GM04503 (cell line): ENCODE data around the gene PPFIA3.
"Not testable (repeated sequence)": the region's sequence is repeated elsewhere in the genome, so short reads cannot be mapped to it uniquely, and the experiment has no call there.

Source experiments
- DNase-seq: peaks from one replicate; pipeline ENCODE4 v3.0.0-alpha.2; 2012; ENCODE audit warnings: low read depth

Gene PPFIA3

DNA sequence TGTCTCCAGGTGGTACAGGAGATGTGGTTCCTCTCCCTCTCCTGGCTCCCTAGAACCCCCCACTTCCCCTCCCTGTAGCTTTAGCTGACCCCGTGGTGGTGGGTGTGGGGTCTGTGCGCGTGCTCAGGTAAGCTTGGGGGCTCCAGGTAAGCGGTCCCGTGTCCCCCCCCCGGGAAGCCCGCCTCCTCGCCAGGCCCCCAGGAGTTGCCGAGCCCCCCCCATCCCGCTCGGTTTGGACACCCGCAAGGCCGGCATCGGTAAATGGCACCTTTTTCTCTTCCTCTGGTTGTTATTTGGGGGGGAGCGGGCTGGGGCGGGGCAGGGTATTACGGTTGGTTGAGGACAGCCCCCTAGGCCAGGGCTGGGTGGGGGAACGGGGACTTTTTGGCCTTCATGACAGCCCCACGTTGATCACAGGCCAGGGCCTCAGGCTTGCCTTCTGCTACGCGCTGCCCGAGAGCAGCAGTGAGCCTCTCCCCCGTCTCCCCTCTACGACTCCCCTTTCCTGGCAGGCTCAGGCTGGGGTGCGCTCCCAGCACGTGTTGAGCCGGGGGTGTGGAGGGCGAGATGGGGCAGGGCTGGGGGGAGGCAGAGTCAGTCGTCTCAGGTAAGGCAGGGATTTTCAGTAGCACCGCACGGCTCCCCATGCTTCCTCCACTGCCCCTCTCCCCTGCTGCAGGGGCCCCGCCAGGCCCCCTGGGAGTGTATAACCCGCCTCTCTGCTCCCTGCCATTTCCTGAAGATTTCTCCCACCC lies 15.8 kb upstream of the PPFIA3 start:
- DNase-seq: no peak

DNA sequence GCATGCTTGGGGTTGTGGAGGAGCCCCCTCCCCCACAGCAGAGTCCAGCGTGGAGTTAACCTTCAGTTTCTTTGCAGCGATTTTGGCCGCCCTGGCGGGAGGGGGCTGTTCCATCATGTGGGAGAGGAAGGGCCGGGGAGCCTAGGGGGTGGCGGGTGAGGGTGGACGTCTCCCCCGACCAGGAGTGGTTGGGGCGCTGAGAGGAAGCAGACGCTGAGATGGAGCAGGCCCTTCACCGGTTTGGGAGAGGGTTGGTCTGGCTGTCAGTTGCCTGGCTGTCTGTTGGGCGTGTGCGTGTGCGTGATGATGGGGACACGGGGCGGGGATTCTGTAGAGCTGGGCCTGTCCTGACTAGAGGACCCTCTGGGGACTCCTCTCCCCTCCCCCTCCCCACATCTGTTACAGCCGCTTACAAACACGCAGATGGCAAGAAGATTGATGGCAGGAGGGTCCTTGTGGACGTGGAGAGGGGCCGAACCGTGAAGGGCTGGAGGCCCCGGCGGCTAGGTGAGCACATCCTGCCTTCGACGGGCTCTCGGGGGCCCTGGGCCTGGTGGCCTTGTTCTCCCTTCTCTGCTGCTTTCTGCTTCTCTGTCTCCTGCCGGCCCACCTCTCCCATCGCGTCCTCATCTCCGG lies 15.0 kb upstream of the PPFIA3 start:
- no peak for DNase-seq

DNA sequence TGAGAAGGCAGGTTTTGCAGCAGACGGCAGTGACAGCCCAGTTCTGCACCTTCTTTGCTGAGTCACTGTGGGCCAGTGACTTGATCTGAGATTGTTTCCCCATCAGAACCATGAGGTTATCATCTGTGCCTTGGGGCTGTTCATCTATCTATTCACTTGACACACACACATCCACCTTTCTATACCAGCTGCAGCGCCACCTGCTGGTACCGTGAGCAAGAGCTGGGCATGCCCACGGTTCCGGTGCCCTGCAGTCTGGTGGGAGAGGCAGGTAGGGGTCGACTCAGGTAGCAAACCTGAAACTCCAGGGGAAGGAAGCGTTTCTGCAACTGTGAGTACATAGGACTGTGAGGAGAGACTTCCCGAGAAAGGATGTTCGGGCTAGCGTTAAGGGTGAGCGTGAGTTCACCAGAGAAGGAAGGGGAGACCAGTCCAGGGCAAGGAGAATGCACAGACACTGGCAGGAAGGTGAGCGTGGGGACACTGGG lies 12.7 kb upstream of the PPFIA3 start:
- no peak for DNase-seq

DNA sequence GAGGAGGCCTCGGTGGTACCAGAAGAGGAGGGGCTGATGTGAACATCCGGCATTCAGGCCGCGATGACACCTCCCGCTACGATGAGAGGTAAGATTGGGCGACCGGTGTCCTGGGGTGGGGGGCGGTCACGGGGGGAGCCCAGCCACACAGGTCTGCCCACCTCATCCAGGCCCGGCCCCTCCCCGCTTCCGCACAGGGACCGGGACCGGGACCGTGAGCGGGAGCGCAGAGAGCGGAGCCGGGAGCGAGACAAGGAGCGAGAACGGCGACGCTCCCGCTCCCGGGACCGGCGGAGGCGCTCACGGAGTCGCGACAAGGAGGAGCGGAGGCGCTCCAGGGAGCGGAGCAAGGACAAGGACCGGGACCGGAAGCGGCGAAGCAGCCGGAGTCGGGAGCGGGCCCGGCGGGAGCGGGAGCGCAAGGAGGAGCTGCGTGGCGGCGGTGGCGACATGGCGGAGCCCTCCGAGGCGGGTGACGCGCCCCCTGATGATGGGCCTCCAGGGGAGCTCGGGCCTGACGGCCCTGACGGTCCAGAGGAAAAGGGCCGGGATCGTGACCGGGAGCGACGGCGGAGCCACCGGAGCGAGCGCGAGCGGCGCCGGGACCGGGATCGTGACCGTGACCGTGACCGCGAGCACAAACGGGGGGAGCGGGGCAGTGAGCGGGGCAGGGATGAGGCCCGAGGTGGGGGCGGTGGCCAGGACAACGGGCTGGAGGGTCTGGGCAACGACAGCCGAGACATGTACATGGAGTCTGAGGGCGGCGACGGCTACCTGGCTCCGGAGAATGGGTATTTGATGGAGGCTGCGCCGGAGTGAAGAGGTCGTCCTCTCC lies 11.5 kb upstream of the PPFIA3 start:
- DNase-seq: no peak

DNA sequence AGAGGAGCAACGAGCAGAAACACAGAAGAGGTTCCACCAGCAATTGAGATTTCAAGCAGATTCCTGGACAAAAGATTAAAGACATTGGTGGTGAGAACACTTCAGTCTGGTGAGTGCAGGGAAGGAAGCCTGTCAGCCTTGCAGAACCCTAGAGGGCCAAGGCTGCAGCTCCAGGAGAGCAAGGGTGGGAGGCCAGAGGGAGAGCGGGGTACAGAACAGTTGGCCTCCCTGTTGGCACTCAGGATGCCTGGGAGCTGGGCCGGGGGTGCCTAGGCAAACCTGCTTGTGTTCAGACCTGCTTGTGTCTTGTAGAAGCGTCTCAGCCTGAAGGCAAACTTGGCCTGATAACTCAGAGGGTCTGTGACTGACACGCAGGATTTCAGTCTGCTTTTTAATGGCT lies 10.3 kb upstream of the PPFIA3 start:
- DNase-seq: no peak

DNA sequence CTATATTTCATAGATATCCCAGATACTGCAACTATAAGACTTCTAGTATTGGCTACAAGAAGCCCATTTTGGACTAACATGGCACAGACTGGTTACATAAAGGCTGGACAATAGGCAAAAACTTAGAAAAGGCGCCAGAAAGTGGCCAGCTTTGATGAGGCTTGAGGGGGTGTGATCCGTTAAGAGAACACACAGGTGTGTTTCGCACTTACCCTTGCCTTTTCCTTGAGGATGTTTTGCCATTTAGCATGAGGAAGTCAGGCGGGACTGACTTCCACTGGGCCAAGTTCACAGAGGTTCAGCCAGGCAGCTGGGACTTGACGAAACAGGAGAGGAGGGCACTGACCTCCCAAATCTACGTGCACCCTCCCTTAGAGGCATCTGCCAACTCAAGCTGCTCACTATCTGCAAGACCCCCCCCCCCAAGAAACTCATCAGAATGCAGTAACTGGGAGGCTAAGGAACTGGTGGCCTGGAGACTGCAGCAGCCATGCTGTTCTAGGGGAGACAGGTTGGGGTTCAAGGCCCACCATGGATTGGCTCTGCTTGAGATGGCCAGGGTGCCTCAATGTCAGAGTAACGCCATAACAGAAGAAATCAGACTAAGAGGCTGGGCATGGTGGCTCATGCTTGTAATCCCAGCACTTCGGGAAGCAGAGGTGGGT lies 9.6 kb upstream of the PPFIA3 start:
- no peak for DNase-seq

DNA sequence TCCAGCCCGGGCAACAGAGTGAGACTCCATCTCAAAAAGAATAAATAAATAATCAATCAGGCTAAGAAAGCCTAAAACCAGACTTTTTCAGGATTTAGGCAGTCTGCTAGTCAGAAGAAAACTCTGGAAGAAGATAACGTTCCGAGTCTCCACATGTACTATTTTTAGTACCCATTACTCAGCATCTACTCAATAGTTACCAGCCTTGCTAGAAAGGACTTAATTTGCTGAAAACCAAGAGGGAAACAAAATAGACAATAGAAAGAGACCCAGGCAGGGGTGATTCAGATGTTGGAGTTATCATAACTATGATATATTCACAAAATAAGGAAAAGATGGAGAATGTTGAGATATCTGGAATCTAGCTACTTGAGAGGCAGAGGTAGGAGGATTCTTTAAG lies 8.8 kb upstream of the PPFIA3 start:
- no peak for DNase-seq

DNA sequence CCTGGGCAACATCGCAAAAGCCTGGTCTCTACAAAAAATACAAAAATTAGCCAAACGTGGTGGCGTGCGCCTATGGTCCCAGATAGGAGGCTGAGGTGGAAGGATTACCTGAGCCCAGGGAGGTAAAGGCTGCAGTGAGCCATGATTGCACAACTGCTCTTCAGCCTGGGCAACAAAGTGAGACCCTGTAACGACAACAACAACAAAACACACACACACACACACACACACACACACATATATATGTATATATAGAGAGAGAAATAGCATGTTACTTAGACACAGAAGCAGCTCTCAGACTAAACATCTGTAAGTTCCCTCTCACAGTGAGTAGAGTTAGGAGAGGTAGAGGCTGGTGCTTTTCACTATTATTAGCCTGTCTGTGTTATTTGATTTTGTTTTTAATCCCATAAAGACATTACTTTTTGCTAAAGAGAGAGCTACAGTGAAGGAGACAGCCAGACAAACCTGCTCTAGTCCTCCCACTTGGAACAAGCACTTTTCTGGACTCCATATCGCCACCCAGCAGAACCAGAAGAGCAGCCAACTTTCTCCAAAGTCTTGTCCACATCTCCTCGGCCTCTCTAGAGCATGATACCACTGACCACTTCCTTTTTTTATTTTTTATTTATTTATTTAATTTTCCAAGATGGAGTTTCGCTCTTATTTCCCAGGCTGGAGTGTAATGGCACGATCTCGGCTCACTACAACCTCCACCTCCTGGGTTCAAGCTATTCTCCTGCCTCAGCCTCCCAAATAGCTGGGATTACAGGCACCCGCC lies 7.9 kb upstream of the PPFIA3 start:
- no peak for DNase-seq

DNA sequence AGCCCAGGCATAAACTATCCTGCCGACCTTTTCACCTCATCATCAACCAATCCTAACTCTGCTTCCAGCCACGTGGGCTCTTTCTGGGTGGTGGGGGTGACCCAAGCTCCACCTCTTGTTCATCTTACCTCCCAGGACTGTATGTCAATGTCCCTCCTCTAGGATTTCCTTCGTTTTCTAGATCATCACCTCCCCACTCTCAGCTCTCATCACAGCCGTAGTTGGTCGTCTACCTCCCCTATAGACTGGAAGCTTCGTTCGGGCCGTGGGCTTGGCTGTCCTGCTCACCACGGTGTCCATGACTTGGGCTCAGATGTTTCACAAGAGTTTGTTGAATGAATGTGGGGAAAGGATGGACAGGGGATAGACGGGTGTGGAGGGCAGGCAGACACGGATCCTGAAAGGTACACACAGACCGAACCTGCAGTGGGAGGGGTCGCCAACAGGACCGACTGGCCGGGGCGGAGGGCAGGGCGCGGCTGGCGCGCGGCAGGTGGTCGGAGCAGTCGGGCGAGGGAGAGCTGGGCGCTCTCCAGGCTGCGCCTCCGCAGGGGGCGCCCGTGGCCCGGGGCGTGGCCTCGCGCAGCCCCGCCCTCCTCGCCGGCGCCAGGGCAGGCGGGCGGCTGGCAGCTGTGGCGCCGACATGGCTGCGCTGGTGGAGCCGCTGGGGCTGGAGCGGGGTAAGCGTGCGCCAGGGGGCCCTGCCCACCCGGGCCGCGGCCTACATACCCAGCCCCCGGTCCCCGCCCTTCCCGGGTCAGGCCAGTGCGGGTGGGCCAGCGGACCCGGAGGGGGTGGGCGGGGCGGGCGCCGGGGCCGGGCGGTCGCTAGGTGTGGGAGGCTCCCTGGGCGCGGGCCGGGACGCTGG lies 5.3 kb upstream of the PPFIA3 start, which contains the start of gene LIN7B:
LIN7B (plus strand) TSS at position 609 of the 868 bp plus-strand sequence; CDS start at position 644, 35 bp downstream.
- DNase-seq: no peak

DNA sequence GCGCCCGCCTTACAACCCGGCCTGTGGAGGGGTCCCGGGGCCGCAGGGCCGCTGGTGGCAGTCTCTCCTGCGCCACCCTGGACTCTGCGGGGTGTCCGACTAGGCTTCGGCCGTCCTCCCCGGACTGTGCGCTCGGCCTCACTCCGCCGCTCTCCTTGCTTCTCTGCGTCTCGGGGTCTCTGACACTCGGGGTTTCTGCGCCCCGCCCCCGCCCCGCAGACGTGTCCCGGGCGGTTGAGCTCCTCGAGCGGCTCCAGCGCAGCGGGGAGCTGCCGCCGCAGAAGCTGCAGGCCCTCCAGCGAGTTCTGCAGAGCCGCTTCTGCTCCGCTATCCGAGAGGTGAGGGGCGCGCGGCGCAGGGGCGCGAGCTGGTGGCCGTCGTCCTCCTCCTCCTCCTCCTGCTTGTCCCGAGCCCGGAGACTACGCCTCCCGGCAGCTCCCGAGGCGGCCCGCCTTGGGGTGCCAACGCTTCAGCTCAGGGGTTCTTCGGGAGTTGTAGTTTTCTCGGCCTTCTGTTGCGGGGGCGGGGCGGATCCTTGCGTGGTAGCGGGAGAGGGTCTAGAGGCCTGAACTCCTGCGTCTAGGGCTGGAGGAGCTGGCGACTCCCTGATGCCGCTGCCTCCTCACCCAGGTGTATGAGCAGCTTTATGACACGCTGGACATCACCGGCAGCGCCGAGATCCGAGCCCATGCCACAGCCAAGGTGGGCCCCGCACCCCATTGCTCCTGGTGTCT lies 4.5 kb upstream of the PPFIA3 start:
- DNase-seq: no peak

DNA sequence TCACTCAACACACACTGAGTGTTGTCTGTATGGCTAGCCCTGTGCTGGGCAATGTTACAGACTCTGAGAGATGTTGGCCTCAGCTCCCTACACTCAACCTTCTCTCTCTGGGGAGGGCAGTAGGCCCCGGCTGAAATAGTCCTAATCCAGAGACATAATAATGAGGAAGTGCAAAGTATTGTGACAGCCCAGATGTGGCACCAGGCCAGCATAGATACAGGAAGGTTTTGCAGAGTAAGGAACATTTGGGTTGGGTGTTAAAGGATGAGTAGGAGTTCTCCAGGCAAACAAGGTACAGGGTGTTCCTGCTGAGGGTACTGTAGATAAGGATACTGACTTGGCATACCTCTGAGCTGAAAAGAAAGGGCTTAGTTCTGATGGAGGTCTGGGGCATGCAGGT lies 2.8 kb upstream of the PPFIA3 start:
- DNase-seq: no peak

DNA sequence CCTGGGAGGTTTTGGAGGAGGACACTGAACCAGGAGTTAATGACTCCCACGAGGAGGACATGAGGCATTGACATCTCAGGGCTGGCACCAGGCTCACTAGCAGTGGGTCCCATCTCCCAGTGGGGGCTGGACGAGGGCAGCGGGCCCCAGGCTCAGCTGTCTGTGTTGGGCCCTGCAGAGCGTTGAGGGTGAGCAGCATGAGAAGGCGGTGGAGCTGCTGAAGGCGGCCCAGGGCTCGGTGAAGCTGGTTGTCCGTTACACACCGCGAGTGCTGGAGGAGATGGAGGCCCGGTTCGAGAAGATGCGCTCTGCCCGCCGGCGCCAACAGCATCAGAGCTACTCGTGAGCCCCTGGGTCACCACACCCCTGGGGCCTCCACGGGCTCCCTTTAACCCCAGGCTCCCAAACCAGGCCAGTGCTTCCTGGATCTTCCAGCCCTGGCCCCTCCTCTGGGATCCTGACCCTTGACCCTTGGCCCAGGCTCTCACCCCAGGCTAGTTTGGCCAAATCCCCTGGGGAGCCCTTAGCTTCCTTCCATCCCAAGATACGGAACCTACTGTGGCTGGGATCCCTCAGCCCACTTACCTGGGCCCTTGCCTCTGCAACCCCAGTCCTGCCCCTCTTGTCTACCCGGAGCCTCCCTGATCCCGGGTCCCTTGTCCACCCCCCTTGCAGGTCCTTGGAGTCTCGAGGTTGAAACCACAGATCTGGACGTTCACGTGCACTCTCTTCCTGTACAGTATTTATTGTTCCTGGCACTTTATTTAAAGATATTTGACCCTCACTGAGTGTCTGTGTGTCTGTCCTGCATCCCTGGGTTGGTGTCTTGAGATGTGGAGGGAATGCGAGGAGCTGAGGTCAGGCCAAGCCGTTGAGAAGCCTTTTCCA lies 1.4 kb upstream of the PPFIA3 start:
- DNase-seq: no peak

DNA sequence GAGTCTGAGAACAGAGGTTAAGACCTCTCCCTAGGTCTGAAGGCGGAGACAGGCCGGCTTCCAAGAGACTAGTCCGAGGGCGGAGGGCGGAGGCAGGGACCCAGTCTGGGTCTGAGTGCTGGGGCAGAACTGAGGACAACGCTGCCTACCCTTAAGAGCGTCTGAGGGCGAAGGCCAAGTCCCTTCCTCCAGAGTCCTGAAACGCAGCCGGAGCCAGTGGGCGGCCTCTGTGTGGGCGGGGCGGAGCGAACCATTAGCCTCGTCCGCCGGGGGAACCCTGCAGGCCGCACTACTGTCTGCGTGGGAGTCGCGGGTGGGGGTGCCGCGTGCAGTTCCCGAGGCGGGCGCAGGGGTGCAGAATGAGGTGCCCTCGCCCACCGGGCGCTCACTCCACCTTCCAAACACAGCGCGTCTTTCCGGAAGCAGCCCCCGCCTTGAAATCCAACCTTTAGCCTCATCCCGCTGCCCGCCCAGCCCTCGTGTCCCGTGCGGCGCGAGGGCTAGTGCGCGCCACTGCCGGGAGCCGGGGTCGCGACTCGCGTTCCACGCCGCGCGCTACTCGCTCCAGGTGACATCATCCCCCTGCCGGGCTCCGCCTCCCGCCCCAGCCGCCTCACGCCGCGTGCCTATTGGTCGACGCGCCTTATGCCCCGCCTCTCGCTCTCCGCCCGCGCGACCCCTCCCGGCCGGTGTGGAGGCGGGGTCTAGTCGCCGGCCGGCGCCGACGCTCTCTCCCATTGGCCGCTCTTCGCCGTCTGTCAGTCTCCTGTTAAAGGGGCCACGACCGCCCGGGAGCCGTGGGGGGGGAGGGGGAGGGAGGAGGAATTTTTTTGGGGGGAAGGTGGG lies 556 bp upstream of the PPFIA3 start, which contains the start of gene C19orf73:
C19orf73 (minus strand) TSS at position 579 of the 846 bp plus-strand sequence; CDS start at position 458, 121 bp downstream.
- no peak for DNase-seq

DNA sequence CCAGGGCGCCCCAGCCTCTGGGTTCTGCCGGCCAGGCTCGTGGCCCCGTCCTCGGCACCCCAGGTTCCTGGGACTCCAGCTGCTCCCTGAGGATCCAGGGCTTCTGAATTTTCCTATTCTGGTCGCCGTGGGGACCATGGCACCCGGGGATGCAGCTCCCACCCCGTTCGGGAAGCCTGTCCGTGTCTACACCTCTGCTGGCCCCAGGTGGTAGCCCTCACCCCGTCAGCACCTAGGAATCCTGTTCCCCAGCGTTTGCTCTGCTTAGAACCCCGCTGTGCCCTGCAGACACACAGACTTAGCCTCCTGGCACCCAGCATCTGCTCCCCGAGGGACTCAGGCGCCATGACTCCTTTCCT lies 960 bp downstream of the PPFIA3 start:
- no peak for DNase-seq

DNA sequence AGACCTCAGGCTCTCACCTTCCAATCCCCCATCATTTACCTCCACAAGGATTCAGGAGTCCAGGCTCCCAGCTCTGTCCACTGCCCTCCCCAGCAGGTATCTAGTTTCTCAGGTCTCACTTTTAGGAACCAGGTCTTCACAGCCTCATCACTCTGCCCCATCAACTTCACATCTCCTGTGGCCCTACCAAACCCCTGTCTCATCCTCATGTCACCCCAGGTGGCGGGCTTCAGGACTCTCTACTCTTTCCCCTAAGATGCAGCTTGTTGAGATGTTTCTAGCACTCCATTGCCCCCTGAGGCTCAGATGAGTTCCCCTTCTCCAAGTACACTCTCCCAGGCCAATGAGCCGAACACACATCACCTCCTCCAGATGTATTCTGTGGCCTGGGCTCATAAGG lies 1.5 kb downstream of the PPFIA3 start:
- no peak for DNase-seq

DNA sequence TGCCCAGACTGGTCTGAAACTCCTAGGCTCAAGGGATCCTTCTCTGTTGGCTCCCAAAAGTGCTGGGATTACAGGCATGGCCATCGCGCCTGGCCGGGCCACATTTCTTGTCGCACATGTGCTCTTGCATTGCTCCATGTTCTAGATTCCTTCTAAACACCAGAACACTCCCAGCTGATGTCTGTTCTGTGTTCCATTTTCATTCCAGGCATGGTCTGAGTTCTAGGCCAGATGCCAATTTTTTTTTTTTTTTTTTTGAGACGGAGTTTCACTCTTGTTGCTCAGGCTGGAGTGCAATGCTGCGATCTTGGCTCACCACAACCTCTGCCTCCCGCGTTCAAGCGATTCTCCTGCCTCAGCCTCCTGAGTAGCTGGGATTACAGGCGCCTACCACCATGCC lies 2.5 kb downstream of the PPFIA3 start:
- DNase-seq: not testable (repeated sequence)

DNA sequence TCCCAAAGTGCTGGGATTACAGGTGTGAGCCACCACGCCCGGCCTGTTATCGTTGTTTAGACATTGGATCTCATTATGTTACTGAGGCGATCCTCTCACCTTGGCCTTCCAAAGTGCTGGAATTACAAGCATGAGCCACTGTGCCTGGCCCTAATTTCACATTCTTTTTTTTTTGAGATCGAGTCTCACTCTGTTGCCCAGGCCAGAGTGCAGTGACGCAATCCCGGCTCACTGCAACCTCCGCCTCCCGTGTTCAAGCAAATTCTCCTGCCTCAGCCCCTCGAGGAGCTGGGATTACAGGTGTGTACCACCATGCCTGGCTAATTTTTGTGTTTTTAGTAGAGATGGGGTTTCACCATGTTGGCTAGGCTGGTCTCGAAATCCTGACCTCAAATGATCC lies 3.9 kb downstream of the PPFIA3 start:
- not testable (repeated sequence) for DNase-seq
